Caco-2 (cell line): ENCODE measurements around the gene MAFF. TPM values are rescaled to one million over a fixed set of nuclear protein-coding genes. Genes with fewer than 3 reads are reported as not detected.

Source experiments
- BruUV-seq: library from RNA; stranded (reverse); fragments of 400-500 nt; replicated peaks from 2 replicates; lab custom pipeline; 2021; lab: Mats Ljungman, UMichigan
- CTCF ChIA-PET: fragments of 300-600 bp; sonication (Branson Sonifier 250); formaldehyde crosslinking; loops from one replicate; lab custom pipeline; 2022; ENCODE audit warnings: antibody characterized with exemption; lab: Charles Lee
- POLR2A ChIA-PET: fragments of 300-600 bp; sonication (Branson Sonifier 250); formaldehyde crosslinking; loops from one replicate; lab custom pipeline; 2022; ENCODE audit warnings: antibody characterized with exemption; lab: Charles Lee
- DNase-seq, 2 experiments: peaks; one replicate each; pipeline versions ENCODE4 v3.0.0 to v3.0.0-alpha.2; 2020 to 2022
- H3K27me3 ChIP-seq: replicated peaks from 2 replicates; pipeline ENCODE4 v1.6.0; 2011; ENCODE audit warnings: low read length; ENCODE audit not compliant: control insufficient read depth, insufficient read depth
- H3K36me3 ChIP-seq: 2 replicates; pipeline ENCODE4 v1.5.1; 2011; ENCODE audit warnings: low read length; ENCODE audit not compliant: control insufficient read depth, insufficient read depth
- H3K4me1 ChIP-seq: fragments of 250-450 bp; sonication (Bioruptor Pico); 2 replicates; pipeline ENCODE4 v1.5.1; 2020; ENCODE audit warnings: mild to moderate bottlenecking
- H3K4me3 ChIP-seq: 2 replicates; pipeline ENCODE4 v1.5.1; 2011; ENCODE audit warnings: low read depth, mild to moderate bottlenecking, control low read depth, low read length
- H3K9me3 ChIP-seq: fragments of 250-450 bp; sonication (Bioruptor Pico); 2 replicates; pipeline ENCODE4 v1.5.1; 2020; ENCODE audit warnings: mild to moderate bottlenecking, moderate library complexity
- H3K27ac Mint-ChIP-seq: one replicate; pipeline ENCODE4 v1.8.0; 2022; ENCODE audit warnings: mixed read lengths; ENCODE audit not compliant: unreplicated experiment
- H3K27me3 Mint-ChIP-seq: one replicate; pipeline ENCODE4 v1.8.0; 2022; ENCODE audit warnings: mixed read lengths; ENCODE audit not compliant: insufficient read depth, unreplicated experiment
- H3K36me3 Mint-ChIP-seq: one replicate; pipeline ENCODE4 v1.8.0; 2022; ENCODE audit warnings: mild to moderate bottlenecking, mixed read lengths; ENCODE audit not compliant: insufficient read depth, unreplicated experiment
- H3K4me1 Mint-ChIP-seq: one replicate; pipeline ENCODE4 v1.8.0; 2022; ENCODE audit warnings: low read depth, mixed read lengths; ENCODE audit not compliant: unreplicated experiment
- H3K4me3 Mint-ChIP-seq: one replicate; pipeline ENCODE4 v1.8.0; 2022; ENCODE audit warnings: mild to moderate bottlenecking, moderate library complexity, mixed read lengths; ENCODE audit not compliant: unreplicated experiment
- H3K9me3 Mint-ChIP-seq: one replicate; pipeline ENCODE4 v1.8.0; 2022; ENCODE audit warnings: mixed read lengths; ENCODE audit not compliant: unreplicated experiment
- CTCF ChIP-seq, 2 experiments: fragments of 200-600 bp in 1 of 2; IDR thresholded peaks; 1 replicate in 1 of 2; 2 replicates in 1 of 2; pipeline versions ENCODE4 v1.5.1 to v1.8.0; 2011 to 2022; ENCODE audit warnings: antibody characterized with exemption in 1 of 2, control low read depth in 1 of 2, inconsistent platforms in 1 of 2, low read depth in 1 of 2, low read length in 1 of 2, mild to moderate bottlenecking in 1 of 2, moderate library complexity in 1 of 2; ENCODE audit not compliant: insufficient read depth in 1 of 2, severe bottlenecking in 1 of 2, unreplicated experiment in 1 of 2
- intact Hi-C: fragments of 100-400 bp; cut with micrococcal nuclease; formaldehyde crosslinking; loops from one replicate; pipeline ENCODE4 v1.10.0; 2022; ENCODE audit not compliant: unreplicated experiment
- total RNA-seq: library from RNA; stranded (reverse); gene quantifications from 2 replicates; pipeline ENCODE4 v1.2.3, GENCODE V29; 2022

Gene MAFF
- total RNA-seq, 1 experiment from 2014 or later = 6.8 TPM

- H3K4me1 ChIP-seq = peaks cover 18% of the 10 kb centered on the region
- H3K27me3 ChIP-seq = no peaks in the 10 kb centered on the region
- no peaks in the 10 kb centered on the region for H3K9me3 Mint-ChIP-seq
- peak overlapping the region; percentile 41 for H3K27ac Mint-ChIP-seq
- peak in 1 of 2 experiments; percentile 29 for DNase-seq
- no peak overlapping the region for H3K4me3 Mint-ChIP-seq
- no peaks in the 10 kb centered on the region for H3K27me3 Mint-ChIP-seq
- H3K9me3 ChIP-seq = no peaks in the 10 kb centered on the region
- ChIA-PET CTCF (no interaction called here), POLR2A (no interaction called here)
- TF ChIP-seq CTCF (IDR thresholded peaks at IDR 0.05; ENCODE audit: insufficient read depth in 1 of 2, low read depth in 1 of 2, low read length in 1 of 2, severe bottlenecking in 1 of 2, unreplicated experiment in 1 of 2) = no peak
- no TSS peak for BruUV-seq
- H3K4me3 ChIP-seq = no peak overlapping the region
- intact Hi-C loops = loop anchor here (5.0 to 10.0 kb wide), 2 partner anchors 32 to 100 kb away; partner anchors contain the start of genes BAIAP2L2 and PLA2G6
- H3K4me1 Mint-ChIP-seq = peaks cover 5% of the 10 kb centered on the region
- 0 out of 2 replicates have a peak, but pooled peaks cover 1% of the 10 kb centered on the region for H3K36me3 ChIP-seq
- H3K36me3 Mint-ChIP-seq = peaks cover 38% of the 10 kb centered on the region
These were observed 12.7 kb downstream of the MAFF start for GRCh38 chr22:38214302-38215056.

- H3K4me3 Mint-ChIP-seq = no peak overlapping the region
- no TSS peak for BruUV-seq
- no peaks in the 10 kb centered on the region for H3K9me3 Mint-ChIP-seq
- peaks cover 45% of the 10 kb centered on the region for H3K36me3 Mint-ChIP-seq
- H3K4me1 ChIP-seq = peaks cover 23% of the 10 kb centered on the region
- no peaks in the 10 kb centered on the region for H3K27me3 ChIP-seq
- intact Hi-C loops = loop anchor here (5.0 to 10.0 kb wide), 2 partner anchors 33 to 101 kb away; partner anchors contain the start of genes BAIAP2L2 and PLA2G6
- no peak for DNase-seq
- ChIA-PET POLR2A (no interaction called here), CTCF (no interaction called here)
- no peak overlapping the region for H3K4me3 ChIP-seq
- no peaks in the 10 kb centered on the region for H3K27me3 Mint-ChIP-seq
- peak overlapping the region; percentile 41 for H3K27ac Mint-ChIP-seq
- TF ChIP-seq CTCF (IDR thresholded peaks at IDR 0.05; ENCODE audit: insufficient read depth in 1 of 2, low read depth in 1 of 2, low read length in 1 of 2, severe bottlenecking in 1 of 2, unreplicated experiment in 1 of 2) = no peak
- H3K9me3 ChIP-seq = no peaks in the 10 kb centered on the region
- H3K36me3 ChIP-seq = 0 out of 2 replicates have a peak, but pooled peaks cover 1% of the 10 kb centered on the region
- peaks cover 11% of the 10 kb centered on the region for H3K4me1 Mint-ChIP-seq
These were observed 13.6 kb downstream of the MAFF start for GRCh38 chr22:38215156-38216038.
